ENCODE results near the gene PIEZO1. TPM values are rescaled to one million over a fixed set of nuclear protein-coding genes. Genes with fewer than 3 reads are reported as not detected.
A peak's percentile ranks its signal among the peaks of the same experiment; 100 is the strongest.

Gene PIEZO1
- total RNA-seq, 4 donors from 2014 or later: 105 to 248 (median 172) TPM

- Histone ChIP-seq H3K27ac (peak within 1 kb of the TSS; percentile 66 to 93 (median 90)), H3K27me3 (no peaks in the 10 kb centered on the region), H3K9me3 (no peaks in the 10 kb centered on the region), H3K36me3 (peaks cover 0 to 30% of the 10 kb centered on the region in 2 donors), H3K4me3 (peak within 1 kb of the TSS; percentile 71 to 99), H3K4me1 (peaks cover 0 to 66% (median 24%) of the 10 kb centered on the region in 3 donors)
- TF ChIP-seq POLR2AphosphoS5 (IDR thresholded peaks at IDR 0.05) (peak; percentile 80), POLR2A (IDR thresholded peaks at IDR 0.05) (peak; percentile 93), CTCF (IDR thresholded peaks at IDR 0.05) (peak in 1 of 4 experiments; percentile 9), EP300 (IDR thresholded peaks at IDR 0.05) (no peak)
- ATAC-seq: peak; percentile 92
- WGBS, 2 donors (ENCODE audit: low coverage in 1 of 2): no CpG with 5 or more reads among the region's 86 CpGs
Observed at GRCh38 chr16:88706229-88706964, 78.6 kb downstream of the PIEZO1 start, which contains the start of the genes CTU2 and RNF166. CTU2 (plus strand) TSS chr16:88706503; CDS start chr16:88706531, 28 bp downstream. RNF166 (minus strand) TSS chr16:88706408; CDS start chr16:88706325, 83 bp downstream.

- no peaks in the 10 kb centered on the region for H3K9me3 ChIP-seq
- peak; percentile 54 for ATAC-seq
- WGBS, 2 donors (ENCODE audit: low coverage in 1 of 2): no CpG with 5 or more reads among the region's 57 CpGs
- peak overlapping the region; percentile 40 to 93 (median 90) for H3K27ac ChIP-seq
- H3K27me3 ChIP-seq: no peaks in the 10 kb centered on the region
- TF ChIP-seq POLR2AphosphoS5 (IDR thresholded peaks at IDR 0.05): no peak
- no peak for TF ChIP-seq CTCF (IDR thresholded peaks at IDR 0.05)
- no peak for TF ChIP-seq POLR2A (IDR thresholded peaks at IDR 0.05)
- TF ChIP-seq EP300 (IDR thresholded peaks at IDR 0.05): no peak
- peak overlapping the region; percentile 71 to 99 for H3K4me3 ChIP-seq
- peaks cover 0 to 35% of the 10 kb centered on the region in 2 donors for H3K36me3 ChIP-seq
- peaks cover 0 to 72% (median 27%) of the 10 kb centered on the region in 3 donors for H3K4me1 ChIP-seq
Observed at GRCh38 chr16:88705801-88706228, 79.2 kb downstream of the PIEZO1 start.

GRCh38 chr16:88705076-88705684 lies 79.8 kb downstream of the PIEZO1 start:
- H3K27ac ChIP-seq: peak overlapping the region; percentile 40 to 93 (median 90)

GRCh38 chr16:88703486-88704309 lies 81.3 kb downstream of the PIEZO1 start:
- peaks cover 0 to 85% (median 27%) of the 10 kb centered on the region in 3 donors for H3K4me1 ChIP-seq
- 70 to 71% methylated on average over 7 to 13 of the region's 26 CpGs for WGBS, 2 donors (ENCODE audit: low coverage in 1 of 2)

More at GRCh38 chr16:88705076-88705684, 79.8 kb downstream of the PIEZO1 start:
- no peaks in the 10 kb centered on the region for H3K27me3 ChIP-seq
- TF ChIP-seq EP300 (IDR thresholded peaks at IDR 0.05) (no peak), CTCF (IDR thresholded peaks at IDR 0.05) (no peak), POLR2A (IDR thresholded peaks at IDR 0.05) (no peak), POLR2AphosphoS5 (IDR thresholded peaks at IDR 0.05) (no peak)
- peaks cover 0 to 40% of the 10 kb centered on the region in 2 donors for H3K36me3 ChIP-seq
- no peak for ATAC-seq
- H3K9me3 ChIP-seq: no peaks in the 10 kb centered on the region
- H3K4me3 ChIP-seq: peak overlapping the region; percentile 71 to 99
- WGBS, 2 donors (ENCODE audit: low coverage in 1 of 2): 20 to 22% methylated on average over 1 to 4 of the region's 9 CpGs
- H3K4me1 ChIP-seq: peaks cover 0 to 78% (median 27%) of the 10 kb centered on the region in 3 donors

More at GRCh38 chr16:88703486-88704309, 81.3 kb downstream of the PIEZO1 start:
- peak overlapping the region in 1 of 2 donors; percentile 12 for H3K4me3 ChIP-seq
- H3K9me3 ChIP-seq: no peaks in the 10 kb centered on the region
- no peaks in the 10 kb centered on the region for H3K27me3 ChIP-seq
- peak overlapping the region in 3 of 4 donors; percentile 35 to 90 (median 62) for H3K27ac ChIP-seq
- peaks cover 0 to 44% of the 10 kb centered on the region in 2 donors for H3K36me3 ChIP-seq
- TF ChIP-seq CTCF (IDR thresholded peaks at IDR 0.05) (no peak), EP300 (IDR thresholded peaks at IDR 0.05) (no peak), POLR2A (IDR thresholded peaks at IDR 0.05) (no peak), POLR2AphosphoS5 (IDR thresholded peaks at IDR 0.05) (no peak)
- ATAC-seq: no peak
